Body of pancreas (tissue), 4 donors: Measurements from ENCODE around the gene FCRL6.

Source experiments
- CTCF ChIP-seq, 7 experiments: fragments of 450-650 bp in 4 of 7; fragments of 200-600 bp in 3 of 7; sonication (generic) in 3 of 7; IDR thresholded peaks; one replicate each; pipeline ENCODE4 v1.5.1; 2016 to 2019; ENCODE audit warnings: antibody characterized with exemption in 7 of 7
- POLR2A ChIP-seq, 3 donors: fragments of 450-650 bp; IDR thresholded peaks; one replicate each; pipeline ENCODE4 v1.6.1; 2016; ENCODE audit warnings: antibody characterized with exemption in 3 of 3, mild to moderate bottlenecking in 2 of 3

- TF ChIP-seq POLR2A (IDR thresholded peaks at IDR 0.05): no peak
- TF ChIP-seq CTCF (IDR thresholded peaks at IDR 0.05): no peak
These were observed 26.0 kb downstream of the FCRL6 start for GRCh38 chr1:159828176-159828575.
